Measurements from ENCODE around the gene RHBDD2. TPM values are rescaled to one million over a fixed set of nuclear protein-coding genes. Genes with fewer than 3 reads are reported as not detected.

The RHBDD2 gene
- polyA plus RNA-seq, 3 donors, result 34.1 to 54.6 (median 53.1) TPM

DNA sequence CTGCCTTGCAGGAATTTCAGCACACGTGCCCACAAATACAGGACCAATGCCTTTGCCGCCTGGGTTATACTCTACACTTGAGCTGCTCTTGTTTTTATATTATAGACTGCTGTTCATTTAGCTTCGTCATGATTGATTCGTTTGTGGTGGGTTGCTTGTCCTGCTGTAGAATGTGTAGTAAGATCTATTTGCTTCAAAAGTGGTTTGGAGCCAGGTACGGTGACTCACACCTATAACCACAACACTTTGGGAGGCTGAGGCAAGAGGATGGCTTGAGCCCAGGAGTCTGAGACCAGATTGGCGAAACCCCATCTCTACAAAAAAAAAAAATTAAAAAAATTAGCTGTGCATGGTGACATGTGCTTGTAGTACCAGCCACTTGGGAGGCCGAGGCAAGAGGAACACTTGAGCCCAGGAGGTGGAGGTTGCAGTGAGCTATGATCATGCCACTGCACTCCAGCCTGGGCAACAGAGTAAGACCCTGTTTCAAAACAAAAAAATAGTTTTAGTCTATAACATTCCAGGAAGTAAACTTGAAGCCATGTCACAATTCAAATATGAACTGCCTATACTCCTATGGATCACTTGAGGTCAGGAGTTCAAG lies 9.0 kb upstream of the RHBDD2 start:
- Mint-ChIP-seq H3K4me3 (no peak overlapping the region), H3K4me1 (peaks cover 42% of the 10 kb centered on the region), H3K9me3 (peaks cover 0 to 2% (median 0%) of the 10 kb centered on the region in 7 donors), H3K36me3 (no peaks in the 10 kb centered on the region), H3K27me3 (ENCODE audit: low read depth in 3 of 3) (peaks cover 0 to 6% (median 4%) of the 10 kb centered on the region in 3 donors), H3K27ac (no peak overlapping the region)
- TF ChIP-seq, protein P1, sequence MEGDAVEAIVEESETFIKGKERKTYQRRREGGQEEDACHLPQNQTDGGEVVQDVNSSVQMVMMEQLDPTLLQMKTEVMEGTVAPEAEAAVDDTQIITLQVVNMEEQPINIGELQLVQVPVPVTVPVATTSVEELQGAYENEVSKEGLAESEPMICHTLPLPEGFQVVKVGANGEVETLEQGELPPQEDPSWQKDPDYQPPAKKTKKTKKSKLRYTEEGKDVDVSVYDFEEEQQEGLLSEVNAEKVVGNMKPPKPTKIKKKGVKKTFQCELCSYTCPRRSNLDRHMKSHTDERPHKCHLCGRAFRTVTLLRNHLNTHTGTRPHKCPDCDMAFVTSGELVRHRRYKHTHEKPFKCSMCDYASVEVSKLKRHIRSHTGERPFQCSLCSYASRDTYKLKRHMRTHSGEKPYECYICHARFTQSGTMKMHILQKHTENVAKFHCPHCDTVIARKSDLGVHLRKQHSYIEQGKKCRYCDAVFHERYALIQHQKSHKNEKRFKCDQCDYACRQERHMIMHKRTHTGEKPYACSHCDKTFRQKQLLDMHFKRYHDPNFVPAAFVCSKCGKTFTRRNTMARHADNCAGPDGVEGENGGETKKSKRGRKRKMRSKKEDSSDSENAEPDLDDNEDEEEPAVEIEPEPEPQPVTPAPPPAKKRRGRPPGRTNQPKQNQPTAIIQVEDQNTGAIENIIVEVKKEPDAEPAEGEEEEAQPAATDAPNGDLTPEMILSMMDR (IDR thresholded peaks at IDR 0.05), result no peak
- H3K27ac ChIP-seq (ENCODE audit: low read depth in 1 of 2, low read length in 2 of 2), result no peak overlapping the region
- intact Hi-C loops (cut with micrococcal nuclease), result loop anchor here in 1 of 2 donors (10.0 kb wide), 1 partner anchor 55 kb away; the partner anchor contains the start of gene CCL24
- DNase-seq, result no peak
- H3K4me2 ChIP-seq (replicated peaks; ENCODE audit: extremely low read depth, low read length, poor library complexity, severe bottlenecking), result no peak overlapping the region
- 100% methylated on average over 1 of the region's 7 CpGs for WGBS (ENCODE audit: insufficient coverage)
- H4K20me1 ChIP-seq (ENCODE audit: insufficient read depth, low read length), result no peaks in the 10 kb centered on the region
- H3K79me2 ChIP-seq (ENCODE audit: insufficient read depth, low read length), result no peaks in the 10 kb centered on the region
- no peak overlapping the region for H2AFZ ChIP-seq (ENCODE audit: insufficient read depth, low read depth, low read length, poor library complexity, severe bottlenecking)
- H3K4me1 ChIP-seq (ENCODE audit: control insufficient read depth in 1 of 2, insufficient read depth in 2 of 2, low read length in 2 of 2), result peaks cover 30 to 36% of the 10 kb centered on the region in 2 donors
- no peaks in the 10 kb centered on the region for H3K27me3 ChIP-seq (ENCODE audit: control insufficient read depth in 2 of 2, insufficient read depth in 2 of 2, low read length in 2 of 2)
- no peaks in the 10 kb centered on the region for H3K9me3 ChIP-seq (replicated peaks in 1 of 2; ENCODE audit: control insufficient read depth in 1 of 2, insufficient read depth in 1 of 2, low read length in 2 of 2)
- H3K36me3 ChIP-seq (replicated peaks in 1 of 2; ENCODE audit: control insufficient read depth in 1 of 2, insufficient read depth in 2 of 2, low read length in 2 of 2), result no peaks in the 10 kb centered on the region
- no peak overlapping the region for H3K4me3 ChIP-seq (replicated peaks in 1 of 3; ENCODE audit: low read depth in 2 of 3, low read length in 3 of 3)
- H3K9ac ChIP-seq (ENCODE audit: insufficient read depth, low read length, poor library complexity, severe bottlenecking), result no peak overlapping the region

- no peak overlapping the region for H3K9ac ChIP-seq (ENCODE audit: insufficient read depth, low read length, poor library complexity, severe bottlenecking)
- peaks cover 0 to 2% (median 0%) of the 10 kb centered on the region in 7 donors for H3K9me3 Mint-ChIP-seq
- intact Hi-C loops (cut with micrococcal nuclease), result no loop called here
- no peaks in the 10 kb centered on the region for H3K79me2 ChIP-seq (ENCODE audit: insufficient read depth, low read length)
- peaks cover 50% of the 10 kb centered on the region for H3K4me1 Mint-ChIP-seq
- H3K36me3 Mint-ChIP-seq, result no peaks in the 10 kb centered on the region
- H2AFZ ChIP-seq (ENCODE audit: insufficient read depth, low read depth, low read length, poor library complexity, severe bottlenecking), result no peak overlapping the region
- no peak overlapping the region for H3K4me3 Mint-ChIP-seq
- peaks cover 36 to 43% of the 10 kb centered on the region in 2 donors for H3K4me1 ChIP-seq (ENCODE audit: control insufficient read depth in 1 of 2, insufficient read depth in 2 of 2, low read length in 2 of 2)
- WGBS (ENCODE audit: insufficient coverage), result 91% methylated on average over 7 of the region's 9 CpGs
- H3K27ac Mint-ChIP-seq, result no peak overlapping the region
- H3K4me3 ChIP-seq (replicated peaks in 1 of 3; ENCODE audit: low read depth in 2 of 3, low read length in 3 of 3), result no peak overlapping the region
- H3K27me3 ChIP-seq (ENCODE audit: control insufficient read depth in 2 of 2, insufficient read depth in 2 of 2, low read length in 2 of 2), result no peaks in the 10 kb centered on the region
- TF ChIP-seq, protein P1 (IDR thresholded peaks at IDR 0.05), result no peak
- no peak for DNase-seq
- no peaks in the 10 kb centered on the region for H3K9me3 ChIP-seq (replicated peaks in 1 of 2; ENCODE audit: control insufficient read depth in 1 of 2, insufficient read depth in 1 of 2, low read length in 2 of 2)
- no peak overlapping the region for H3K4me2 ChIP-seq (replicated peaks; ENCODE audit: extremely low read depth, low read length, poor library complexity, severe bottlenecking)
- no peaks in the 10 kb centered on the region for H3K36me3 ChIP-seq (replicated peaks in 1 of 2; ENCODE audit: control insufficient read depth in 1 of 2, insufficient read depth in 2 of 2, low read length in 2 of 2)
- H4K20me1 ChIP-seq (ENCODE audit: insufficient read depth, low read length), result no peaks in the 10 kb centered on the region
- no peak overlapping the region for H3K27ac ChIP-seq (ENCODE audit: low read depth in 1 of 2, low read length in 2 of 2)
- H3K27me3 Mint-ChIP-seq (ENCODE audit: low read depth in 3 of 3), result peaks cover 0 to 6% (median 1%) of the 10 kb centered on the region in 3 donors
These were observed 8.2 kb upstream of the RHBDD2 start for GRCh38 chr7:75870557-75871161.
